Upper lobe of left lung (tissue), 6 donors: ENCODE data around the gene ADAMTS10. TPM values are rescaled to one million over a fixed set of nuclear protein-coding genes. Genes with fewer than 3 reads are reported as not detected.

Experiments used
- ATAC-seq, 2 donors: fragments of 200-7000 bp; cut with Tn5 transposase; one replicate each; pipeline ENCODE4 v1.9.1; 2022; ENCODE audit warnings: mild to moderate bottlenecking in 2 of 2, moderate library complexity in 2 of 2; ENCODE audit not compliant: low FRiP score in 2 of 2
- DNase-seq, 2 donors: peaks; one replicate each; pipeline ENCODE4 v3.0.0-alpha.2; 2019 to 2020
- H3K27ac ChIP-seq, 4 donors: fragments of 200-600 bp; sonication (generic); one replicate each; pipeline ENCODE4 v1.5.1; 2016 to 2019
- H3K27me3 ChIP-seq, 4 donors: fragments of 200-600 bp; sonication (generic); one replicate each; pipeline ENCODE4 v1.5.1; 2017 to 2019
- H3K36me3 ChIP-seq, 4 donors: fragments of 200-600 bp; sonication (generic); one replicate each; pipeline ENCODE4 v1.5.1; 2016 to 2019
- H3K4me1 ChIP-seq, 4 donors: fragments of 200-600 bp; sonication (generic); one replicate each; pipeline ENCODE4 v1.5.1; 2018 to 2019
- H3K4me3 ChIP-seq, 4 donors: fragments of 200-600 bp; sonication (generic); one replicate each; pipeline ENCODE4 v1.5.1; 2017 to 2019; ENCODE audit warnings: mild to moderate bottlenecking in 2 of 4, moderate library complexity in 1 of 4
- H3K9me3 ChIP-seq, 4 donors: fragments of 200-600 bp; sonication (generic); one replicate each; pipeline ENCODE4 v1.5.1; 2018 to 2019
- CTCF ChIP-seq, 6 experiments: fragments of 450-650 bp in 4 of 6; fragments of 200-600 bp in 2 of 6; sonication (generic) in 2 of 6; IDR thresholded peaks; one replicate each; pipeline ENCODE4 v1.5.1; 2016 to 2019; ENCODE audit warnings: antibody characterized with exemption in 6 of 6
- EP300 ChIP-seq, 4 donors: sonication (generic); formaldehyde crosslinking; IDR thresholded peaks; one replicate each; pipeline ENCODE4 v1.5.1; 2017; ENCODE audit warnings: antibody characterized with exemption in 4 of 4, control low read depth in 2 of 4
- POLR2A ChIP-seq, 4 donors: fragments of 450-650 bp; IDR thresholded peaks; one replicate each; pipeline ENCODE4 v1.5.1; 2016 to 2017; ENCODE audit warnings: antibody characterized with exemption in 4 of 4, mild to moderate bottlenecking in 2 of 4
- POLR2AphosphoS5 ChIP-seq, 2 donors: sonication (generic); formaldehyde crosslinking; IDR thresholded peaks; one replicate each; pipeline ENCODE4 v1.5.1; 2017; ENCODE audit warnings: antibody characterized with exemption in 2 of 2
- WGBS, 2 donors: methylation state at CpG; one replicate each; pipeline ENCODE4 v1.1.5; 2017 to 2018; 5-methylcytosine and 5-hydroxymethylcytosine counted together
- total RNA-seq, 6 donors: library from RNA; depleted of rRNA in 4 of 6; stranded (reverse); fragments of >200 nt in 4 of 6; gene quantifications; one replicate each; pipeline versions ENCODE4 v1.1.0 to v1.2.1, GENCODE V29; 2016 to 2021
- donor health status: DM: no; HTN: no; CAD: no; lungs with moderate emphysema.
- donor health status: DM: no; HTN: yes; CAD: no; lungs with severe emphysema.

Gene ADAMTS10
- total RNA-seq, 6 donors from 2014 or later = 11.9 to 103 (median 19.8) TPM

- no peak for TF ChIP-seq POLR2A (IDR thresholded peaks at IDR 0.05)
- TF ChIP-seq EP300 (IDR thresholded peaks at IDR 0.05) = no peak
- TF ChIP-seq CTCF (IDR thresholded peaks at IDR 0.05) = no peak
- TF ChIP-seq POLR2AphosphoS5 (IDR thresholded peaks at IDR 0.05) = no peak
- H3K27me3 ChIP-seq = no peaks in the 10 kb centered on the region
- ATAC-seq = no peak
- H3K4me3 ChIP-seq = no peak overlapping the region
- 72 to 90% methylated on average over 2 of the region's 2 CpGs for WGBS, 2 donors
- H3K4me1 ChIP-seq = peaks cover 0 to 9% (median 2%) of the 10 kb centered on the region in 4 donors
- DNase-seq = no peak
- H3K36me3 ChIP-seq = peaks cover 4 to 45% (median 23%) of the 10 kb centered on the region in 4 donors
- no peaks in the 10 kb centered on the region for H3K9me3 ChIP-seq
- no peak overlapping the region for H3K27ac ChIP-seq
Observed at GRCh38 chr19:8532225-8532624, 78.3 kb downstream of the ADAMTS10 start.

- H3K27ac ChIP-seq = no peak overlapping the region
- WGBS, 2 donors = 79 to 87% methylated on average over 7 of the region's 7 CpGs
- peaks cover 5 to 12% (median 7%) of the 10 kb centered on the region in 4 donors for H3K4me1 ChIP-seq
- DNase-seq = no peak
- peaks cover 4 to 45% (median 28%) of the 10 kb centered on the region in 4 donors for H3K36me3 ChIP-seq
- ATAC-seq = no peak
- H3K4me3 ChIP-seq = no peak overlapping the region
- no peaks in the 10 kb centered on the region for H3K9me3 ChIP-seq
- no peaks in the 10 kb centered on the region for H3K27me3 ChIP-seq
- TF ChIP-seq POLR2AphosphoS5 (IDR thresholded peaks at IDR 0.05) (no peak), CTCF (IDR thresholded peaks at IDR 0.05) (no peak), POLR2A (IDR thresholded peaks at IDR 0.05) (no peak), EP300 (IDR thresholded peaks at IDR 0.05) (no peak)
Observed at GRCh38 chr19:8531470-8531869, 79.0 kb downstream of the ADAMTS10 start.

Other genes with a start within 250 kb of the ADAMTS10 start
- 10 to 100 TPM in 4 of 6 donors, 1 to 10 TPM in 1, not detected in 1; 1.8 to 27.7 (median 13.4) TPM for gene ANGPTL4, start 246.6 kb downstream of the ADAMTS10 start, total RNA-seq
- gene RAB11B, start 220.4 kb downstream of the ADAMTS10 start, total RNA-seq = 100 to 1,000 TPM in 4 of 6 donors, 10 to 100 TPM in 2; 55.0 to 158 (median 130) TPM
- gene MARCHF2, start 197.4 kb downstream of the ADAMTS10 start, total RNA-seq = 100 to 1,000 TPM in 3 of 6 donors, 10 to 100 TPM in 3; 72.2 to 266 (median 111) TPM
- gene HNRNPM, start 165.7 kb downstream of the ADAMTS10 start, total RNA-seq = 100 to 1,000 TPM in 5 of 6 donors, 10 to 100 TPM in 1; 95.2 to 188 (median 149) TPM
- gene PRAM1, start 108.1 kb downstream of the ADAMTS10 start, total RNA-seq = 10 to 100 TPM in 4 of 6 donors, 1 to 10 TPM in 2; 8.7 to 66.0 (median 36.4) TPM
- gene ZNF414, start 96.5 kb downstream of the ADAMTS10 start, total RNA-seq = 10 to 100 TPM; 10.5 to 39.8 (median 25.4) TPM
- gene MYO1F, start 33.3 kb downstream of the ADAMTS10 start, total RNA-seq = 100 to 1,000 TPM in 4 of 6 donors, 10 to 100 TPM in 2; 47.3 to 246 (median 127) TPM
- not detected for gene NFILZ, start 19.9 kb upstream of the ADAMTS10 start, total RNA-seq
- not detected for gene ACTL9, start 88.1 kb upstream of the ADAMTS10 start, total RNA-seq
- not detected for gene OR2Z1, start 110.9 kb upstream of the ADAMTS10 start, total RNA-seq
- 10 to 100 TPM; 18.2 to 36.8 (median 25.7) TPM for gene ZNF558, start 221.6 kb upstream of the ADAMTS10 start, total RNA-seq
- gene MBD3L1, start 221.7 kb upstream of the ADAMTS10 start, total RNA-seq = not detected